ENCODE results near the gene NXPE1.

DNA sequence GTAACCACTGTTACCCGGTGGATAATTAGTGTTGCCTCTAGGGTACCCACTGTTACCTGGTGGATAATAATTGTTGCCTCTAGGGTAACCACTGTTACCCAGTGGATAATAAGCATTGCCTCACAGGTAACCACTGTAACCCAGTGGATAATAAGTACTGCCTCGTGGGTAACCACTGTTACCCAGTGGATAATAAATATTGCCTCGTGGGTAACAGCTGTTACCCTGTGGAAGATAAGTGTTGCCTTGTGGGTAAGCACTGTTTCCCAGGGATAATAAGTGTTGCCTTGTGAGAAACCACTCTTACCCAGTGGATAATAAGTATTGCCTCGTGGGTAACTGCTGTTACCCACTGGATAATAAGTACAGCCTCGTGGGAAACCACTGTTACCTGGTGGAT lies 45.2 kb upstream of the NXPE1 start:
- TF ChIP-seq, protein P1, sequence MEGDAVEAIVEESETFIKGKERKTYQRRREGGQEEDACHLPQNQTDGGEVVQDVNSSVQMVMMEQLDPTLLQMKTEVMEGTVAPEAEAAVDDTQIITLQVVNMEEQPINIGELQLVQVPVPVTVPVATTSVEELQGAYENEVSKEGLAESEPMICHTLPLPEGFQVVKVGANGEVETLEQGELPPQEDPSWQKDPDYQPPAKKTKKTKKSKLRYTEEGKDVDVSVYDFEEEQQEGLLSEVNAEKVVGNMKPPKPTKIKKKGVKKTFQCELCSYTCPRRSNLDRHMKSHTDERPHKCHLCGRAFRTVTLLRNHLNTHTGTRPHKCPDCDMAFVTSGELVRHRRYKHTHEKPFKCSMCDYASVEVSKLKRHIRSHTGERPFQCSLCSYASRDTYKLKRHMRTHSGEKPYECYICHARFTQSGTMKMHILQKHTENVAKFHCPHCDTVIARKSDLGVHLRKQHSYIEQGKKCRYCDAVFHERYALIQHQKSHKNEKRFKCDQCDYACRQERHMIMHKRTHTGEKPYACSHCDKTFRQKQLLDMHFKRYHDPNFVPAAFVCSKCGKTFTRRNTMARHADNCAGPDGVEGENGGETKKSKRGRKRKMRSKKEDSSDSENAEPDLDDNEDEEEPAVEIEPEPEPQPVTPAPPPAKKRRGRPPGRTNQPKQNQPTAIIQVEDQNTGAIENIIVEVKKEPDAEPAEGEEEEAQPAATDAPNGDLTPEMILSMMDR (IDR thresholded peaks at IDR 0.05), result no peak
- TF ChIP-seq POLR2AphosphoS5 (IDR thresholded peaks at IDR 0.05; ENCODE audit: low read depth, low read length), result no peak
- TF ChIP-seq, protein P2, sequence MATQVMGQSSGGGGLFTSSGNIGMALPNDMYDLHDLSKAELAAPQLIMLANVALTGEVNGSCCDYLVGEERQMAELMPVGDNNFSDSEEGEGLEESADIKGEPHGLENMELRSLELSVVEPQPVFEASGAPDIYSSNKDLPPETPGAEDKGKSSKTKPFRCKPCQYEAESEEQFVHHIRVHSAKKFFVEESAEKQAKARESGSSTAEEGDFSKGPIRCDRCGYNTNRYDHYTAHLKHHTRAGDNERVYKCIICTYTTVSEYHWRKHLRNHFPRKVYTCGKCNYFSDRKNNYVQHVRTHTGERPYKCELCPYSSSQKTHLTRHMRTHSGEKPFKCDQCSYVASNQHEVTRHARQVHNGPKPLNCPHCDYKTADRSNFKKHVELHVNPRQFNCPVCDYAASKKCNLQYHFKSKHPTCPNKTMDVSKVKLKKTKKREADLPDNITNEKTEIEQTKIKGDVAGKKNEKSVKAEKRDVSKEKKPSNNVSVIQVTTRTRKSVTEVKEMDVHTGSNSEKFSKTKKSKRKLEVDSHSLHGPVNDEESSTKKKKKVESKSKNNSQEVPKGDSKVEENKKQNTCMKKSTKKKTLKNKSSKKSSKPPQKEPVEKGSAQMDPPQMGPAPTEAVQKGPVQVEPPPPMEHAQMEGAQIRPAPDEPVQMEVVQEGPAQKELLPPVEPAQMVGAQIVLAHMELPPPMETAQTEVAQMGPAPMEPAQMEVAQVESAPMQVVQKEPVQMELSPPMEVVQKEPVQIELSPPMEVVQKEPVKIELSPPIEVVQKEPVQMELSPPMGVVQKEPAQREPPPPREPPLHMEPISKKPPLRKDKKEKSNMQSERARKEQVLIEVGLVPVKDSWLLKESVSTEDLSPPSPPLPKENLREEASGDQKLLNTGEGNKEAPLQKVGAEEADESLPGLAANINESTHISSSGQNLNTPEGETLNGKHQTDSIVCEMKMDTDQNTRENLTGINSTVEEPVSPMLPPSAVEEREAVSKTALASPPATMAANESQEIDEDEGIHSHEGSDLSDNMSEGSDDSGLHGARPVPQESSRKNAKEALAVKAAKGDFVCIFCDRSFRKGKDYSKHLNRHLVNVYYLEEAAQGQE (IDR thresholded peaks at IDR 0.05; ENCODE audit: insufficient read depth in 1 of 2, low read depth in 2 of 2, low read length in 1 of 2), result no peak
- no peak for TF ChIP-seq SIN3A (IDR thresholded peaks at IDR 0.05; ENCODE audit: borderline replicate concordance, insufficient read depth, low read depth, low read length)
- TF ChIP-seq TCF7L2 (IDR thresholded peaks at IDR 0.05; ENCODE audit: low read depth, low read length), result no peak

Measured in Panc1 (cell line).